Endothelial cell of umbilical vein (primary cell): ENCODE data around the gene BASP1. TPM values are rescaled to one million over a fixed set of nuclear protein-coding genes. Genes with fewer than 3 reads are reported as not detected.

Experiments used
- BruUV-seq: library from RNA; stranded (reverse); fragments of 400-500 nt; replicated peaks from 2 replicates; lab custom pipeline; 2021; lab: Mats Ljungman, UMichigan
- CTCF ChIA-PET: fragments of 300-600, 350-600 bp; sonication (Branson Sonifier 250); formaldehyde crosslinking; loops from one replicate; lab custom pipeline; 2021; ENCODE audit warnings: antibody characterized with exemption, inconsistent platforms; lab: Charles Lee
- POLR2A ChIA-PET: fragments of 300-600, 350-600 bp; sonication (Branson Sonifier 250); formaldehyde crosslinking; loops from one replicate; lab custom pipeline; 2021; ENCODE audit warnings: antibody characterized with exemption, inconsistent platforms; lab: Charles Lee
- DNase-seq: peaks from one replicate; pipeline ENCODE4 v3.0.0-alpha.2; 2011; ENCODE audit warnings: low read depth, low spot score
- FAIRE-seq: peaks from 2 replicates; lab custom pipeline; 2011; peaks lifted over from hg19 to GRCh38; lab: Jason Lieb, UNC
- H2AFZ ChIP-seq: 2 replicates; pipeline ENCODE4 v1.6.0; 2012; ENCODE audit warnings: low read depth, low read length, control low read depth, inconsistent platforms
- H3K27ac ChIP-seq: 2 replicates; pipeline ENCODE4 v1.5.1; 2011; ENCODE audit warnings: low read depth, mild to moderate bottlenecking, control low read depth, low read length, moderate library complexity; ENCODE audit not compliant: insufficient read depth
- H3K27me3 ChIP-seq, 2 experiments: 2 replicates each; pipeline versions ENCODE4 v1.6.0 to v1.6.1; 2011; ENCODE audit warnings: low read length in 2 of 2, mixed read lengths in 1 of 2; ENCODE audit not compliant: control insufficient read depth in 2 of 2, insufficient read depth in 2 of 2
- H3K36me3 ChIP-seq, 2 experiments: 2 replicates in 1 of 2; 3 replicates in 1 of 2; pipeline ENCODE4 v1.5.1; 2011; ENCODE audit warnings: low read length in 2 of 2, mild to moderate bottlenecking in 1 of 2, moderate library complexity in 1 of 2; ENCODE audit not compliant: control insufficient read depth in 2 of 2, insufficient read depth in 2 of 2; ENCODE audit errors: extremely low read depth in 1 of 2
- H3K4me1 ChIP-seq: 3 replicates; pipeline ENCODE4 v1.5.1; 2011; ENCODE audit warnings: mild to moderate bottlenecking, low read length; ENCODE audit not compliant: control insufficient read depth, insufficient read depth; ENCODE audit errors: extremely low read depth
- H3K4me2 ChIP-seq: 2 replicates; pipeline ENCODE4 v1.6.1; 2011; ENCODE audit warnings: low read length, control low read depth, mixed read lengths; ENCODE audit not compliant: insufficient read depth
- H3K4me3 ChIP-seq, 3 experiments: fragments of 200-600 bp in 1 of 3; sonication (generic), shearing (Covaris generic) in 1 of 3; replicated peaks in 1 of 3; 2 replicates each; pipeline ENCODE4 v1.5.1; 2011 to 2016; ENCODE audit warnings: control low read depth in 3 of 3, low read length in 3 of 3, mild to moderate bottlenecking in 2 of 3, inconsistent platforms in 1 of 3, low read depth in 1 of 3, moderate library complexity in 1 of 3; ENCODE audit not compliant: insufficient read depth in 1 of 3
- H3K79me2 ChIP-seq: 2 replicates; pipeline ENCODE4 v1.6.0; 2012; ENCODE audit warnings: low read length, inconsistent platforms; ENCODE audit not compliant: control insufficient read depth, insufficient read depth
- H3K9ac ChIP-seq: replicated peaks from 2 replicates; pipeline ENCODE3; 2011; ENCODE audit warnings: low read length, control low read depth; ENCODE audit not compliant: insufficient read depth; ENCODE audit errors: extremely low read depth
- H3K9me1 ChIP-seq: replicated peaks from 3 replicates; pipeline ENCODE4 v1.6.0; 2011; ENCODE audit warnings: mild to moderate bottlenecking, low read length; ENCODE audit not compliant: control insufficient read depth, insufficient read depth; ENCODE audit errors: extremely low read depth
- H3K9me3 ChIP-seq: replicated peaks from 2 replicates; pipeline ENCODE4 v1.5.1; 2012; ENCODE audit warnings: low read length, inconsistent platforms; ENCODE audit not compliant: control insufficient read depth, insufficient read depth
- H4K20me1 ChIP-seq: replicated peaks from 2 replicates; pipeline ENCODE3; 2011; ENCODE audit warnings: mild to moderate bottlenecking, low read length; ENCODE audit not compliant: control insufficient read depth, insufficient read depth; ENCODE audit errors: extremely low read depth
- CTCF ChIP-seq, 2 donors: IDR thresholded peaks; 1 replicate in 1 of 2; 2 replicates in 1 of 2; pipeline ENCODE4 v1.5.1; 2011; ENCODE audit warnings: low read length in 2 of 2, mild to moderate bottlenecking in 2 of 2, moderate library complexity in 2 of 2, control low read depth in 1 of 2, inconsistent platforms in 1 of 2, low read depth in 1 of 2; ENCODE audit not compliant: insufficient read depth in 1 of 2; ENCODE audit errors: extremely low read depth in 1 of 2
- EZH2 ChIP-seq: IDR thresholded peaks from 2 replicates; pipeline ENCODE4 v1.6.1; 2012; ENCODE audit warnings: borderline replicate concordance, low read depth, mild to moderate bottlenecking, moderate library complexity, low read length, inconsistent platforms; ENCODE audit not compliant: severe bottlenecking
- FOS ChIP-seq: IDR thresholded peaks from 2 replicates; pipeline ENCODE4 v1.6.1; 2011; ENCODE audit warnings: mild to moderate bottlenecking, low read length, moderate library complexity, borderline replicate concordance; ENCODE audit not compliant: insufficient read depth
- GATA2 ChIP-seq: IDR thresholded peaks from 2 replicates; pipeline ENCODE4 v1.7.0; 2011; ENCODE audit warnings: low read depth, mild to moderate bottlenecking, moderate library complexity, mixed read lengths, low read length; ENCODE audit not compliant: insufficient read length, insufficient read depth
- JUN ChIP-seq: IDR thresholded peaks from 2 replicates; pipeline ENCODE4 v1.6.1; 2011; ENCODE audit warnings: borderline replicate concordance, low read depth; ENCODE audit not compliant: insufficient read length, insufficient read depth
- MAX ChIP-seq: IDR thresholded peaks from 2 replicates; pipeline ENCODE4 v1.6.1; 2011; ENCODE audit not compliant: insufficient read depth, insufficient read length
- MYC ChIP-seq: IDR thresholded peaks from one replicate; pipeline ENCODE4 v1.6.1; 2011; ENCODE audit warnings: mild to moderate bottlenecking, low read depth, low read length
- POLR2A ChIP-seq: IDR thresholded peaks from 2 replicates; pipeline ENCODE4 v1.6.1; 2012; ENCODE audit warnings: low read depth, mild to moderate bottlenecking, control low read depth, low read length
- POLR2AphosphoS5 ChIP-seq: IDR thresholded peaks from 2 replicates; pipeline ENCODE4 v1.6.1; 2012; ENCODE audit warnings: low read depth, mild to moderate bottlenecking, control low read depth, low read length, moderate library complexity; ENCODE audit not compliant: insufficient read depth
- dilution Hi-C: fragments of 300-500 bp; cut with MboI; formaldehyde crosslinking; loops from one replicate; pipeline ENCODE4 v1.15.0; 2019; ENCODE audit warnings: low sequenced_read_pairs; ENCODE audit not compliant: extremely low pct_ligation_motif_present
- intact Hi-C: fragments of 100-400 bp; cut with micrococcal nuclease; formaldehyde crosslinking; loops from one replicate; pipeline ENCODE4 v1.10.0; 2022
- polyA plus RNA-seq, 4 experiments: library from polyadenylated mRNA; depleted of rRNA in 3 of 4; stranded (reverse) in 3 of 4; unstranded in 1 of 4; fragments of >200 nt; gene quantifications; 2 replicates each; pipeline versions ENCODE4 v1.2.1 to v1.2.3, GENCODE V29; 2011 to 2012; ENCODE audit warnings: missing spikeins in 1 of 4
- total RNA-seq: library from RNA; stranded (reverse); gene quantifications from 2 replicates; pipeline ENCODE4 v1.2.3, GENCODE V29; 2021

BASP1 gene
- total and polyA plus RNA-seq, 2 donors (not counting 3 experiments of a cell fraction or from before 2014, with no cell fraction given), result 69.4 to 79.3 TPM

- POLR2A ChIA-PET, result no interaction called here
- Histone ChIP-seq H3K4me3 (no peak overlapping the region), H3K27ac (no peak overlapping the region), H2AFZ (no peak overlapping the region), H3K9me1 (no peaks in the 10 kb centered on the region), H4K20me1 (no peaks in the 10 kb centered on the region), H3K36me3 (no peaks in the 10 kb centered on the region), H3K79me2 (no peaks in the 10 kb centered on the region), H3K9ac (no peak overlapping the region), H3K4me2 (no peak overlapping the region), H3K4me1 (peaks cover 23% of the 10 kb centered on the region), H3K9me3 (no peaks in the 10 kb centered on the region), H3K27me3 (no peaks in the 10 kb centered on the region)
- dilution Hi-C loops (loop anchor here (25.0 kb wide), 3 partner anchors 275 to 500 kb away; no protein-coding TSS in a partner anchor), intact Hi-C loops (loop anchor here (2.0 to 5.0 kb wide), 3 partner anchors 45 to 270 kb away; no protein-coding TSS in a partner anchor)
- TF ChIP-seq JUN (no peak), EZH2 (no peak), FOS (no peak), GATA2 (no peak), MYC (no peak), POLR2A (no peak), CTCF (IDR thresholded peaks at IDR 0.05; ENCODE audit: extremely low read depth in 1 of 2, insufficient read depth in 1 of 2, low read depth in 1 of 2, low read length in 2 of 2) (no peak), MAX (no peak), POLR2AphosphoS5 (no peak)
- CTCF ChIA-PET, result interaction anchor here (4.8 to 4.9 kb wide), 3 partner anchors 56 to 394 kb away, joined by 113 to 194 read pairs (median 174); no protein-coding TSS in a partner anchor
- no TSS peak for BruUV-seq
- no peak for DNase-seq
- FAIRE-seq, result no peak
These were observed 29.7 kb upstream of the BASP1 start for GRCh38 chr5:17187786-17188170.
